HG03064 (cell line): ENCODE measurements around the gene BNIP3.

Experiments
- ATAC-seq: cut with Tn5 transposase; IDR thresholded peaks from one replicate; pipeline ENCODE4 v1.9.1; 2021; ENCODE audit warnings: low read depth; ENCODE audit not compliant: unreplicated experiment

The BNIP3 gene

GRCh38 chr10:131979821-131980270 is 1.9 kb downstream of the BNIP3 start:
- no peak for ATAC-seq

DNA sequence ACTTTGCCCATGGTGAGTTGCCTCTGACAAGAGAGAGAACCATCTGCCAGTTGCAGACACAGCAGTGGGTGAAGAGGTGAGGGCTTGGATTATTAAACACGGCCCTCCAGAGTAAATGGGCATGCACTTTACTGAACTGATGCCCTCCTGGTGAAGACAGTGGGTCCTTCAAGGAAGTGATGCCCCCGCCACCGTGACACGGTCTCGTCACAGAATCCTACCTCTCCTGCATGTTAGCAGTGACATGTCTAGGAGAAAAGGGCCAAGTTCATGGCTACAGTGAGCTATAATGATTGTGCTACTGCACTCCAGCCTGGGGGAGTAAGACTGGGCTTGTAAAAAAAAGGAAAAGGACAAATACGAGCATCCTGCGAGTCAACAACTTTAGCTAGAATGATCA is 2.4 kb downstream of the BNIP3 start:
- ATAC-seq, result no peak

GRCh38 chr10:131978851-131979250 is 2.9 kb downstream of the BNIP3 start:
- no peak for ATAC-seq

- ATAC-seq, result no peak
Observed at GRCh38 chr10:131978366-131978765, 3.4 kb downstream of the BNIP3 start.

GRCh38 chr10:131977323-131978096 is 4.2 kb downstream of the BNIP3 start:
- ATAC-seq, result no peak

DNA sequence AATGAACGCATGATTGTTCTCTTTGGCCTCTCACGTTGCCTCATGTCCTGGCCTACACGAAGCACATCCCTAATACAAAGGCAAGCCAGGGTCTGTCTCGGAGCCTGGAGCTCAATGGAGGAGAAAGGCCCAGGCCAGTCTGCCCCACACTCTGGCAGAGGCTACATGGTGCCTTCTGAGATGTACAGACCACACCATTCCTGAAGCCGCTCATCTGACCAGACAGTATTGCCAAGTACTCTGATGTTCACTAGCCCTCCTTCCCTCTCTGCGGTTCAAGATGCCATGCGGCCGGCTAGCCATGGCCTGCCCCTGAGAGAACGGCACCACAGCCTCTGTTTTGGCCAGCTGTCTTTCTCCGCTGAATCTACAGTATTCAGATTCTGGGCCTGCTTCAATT is 5.9 kb downstream of the BNIP3 start:
- no peak for ATAC-seq

- no peak for ATAC-seq
Observed at GRCh38 chr10:131975003-131975402, 6.7 kb downstream of the BNIP3 start.

DNA sequence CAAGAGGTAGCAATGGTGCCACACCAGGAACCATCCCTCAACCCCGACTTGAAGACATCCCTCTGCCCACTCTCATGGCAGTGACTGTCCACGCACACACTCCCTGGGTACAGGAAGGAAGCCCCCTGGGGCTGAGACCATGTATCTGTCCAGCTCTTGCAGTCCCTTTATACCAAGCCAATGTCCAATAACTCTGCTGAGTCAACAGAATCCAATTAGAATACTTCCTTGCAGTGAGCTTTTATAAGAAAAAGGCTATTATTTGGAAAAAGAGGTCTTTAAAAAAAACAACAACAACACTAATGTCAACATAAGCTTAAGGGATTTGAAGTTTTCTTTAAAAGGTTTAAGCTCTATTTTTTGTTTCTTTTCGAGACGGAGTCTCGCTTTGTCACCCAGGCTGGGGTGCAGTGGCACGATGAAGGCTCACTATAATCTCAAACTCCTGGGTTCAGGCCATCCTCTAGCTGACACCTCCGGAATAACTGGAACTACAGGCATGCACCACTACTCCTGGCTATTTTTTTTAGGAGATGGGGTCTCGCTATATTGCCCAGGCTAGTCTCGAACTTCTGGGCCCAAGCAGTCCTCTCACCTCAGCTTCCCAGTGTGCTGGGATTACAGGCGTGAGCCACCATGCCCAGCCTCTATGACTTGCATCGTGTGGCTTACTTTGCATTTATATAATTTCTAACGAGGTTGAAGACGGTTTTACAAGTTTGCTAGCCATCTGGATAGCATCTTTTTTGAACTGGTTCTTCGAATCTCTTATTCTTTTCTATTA is 7.5 kb downstream of the BNIP3 start:
- no peak for ATAC-seq

- no peak for ATAC-seq
Observed at GRCh38 chr10:131973160-131973951, 8.4 kb downstream of the BNIP3 start.

DNA sequence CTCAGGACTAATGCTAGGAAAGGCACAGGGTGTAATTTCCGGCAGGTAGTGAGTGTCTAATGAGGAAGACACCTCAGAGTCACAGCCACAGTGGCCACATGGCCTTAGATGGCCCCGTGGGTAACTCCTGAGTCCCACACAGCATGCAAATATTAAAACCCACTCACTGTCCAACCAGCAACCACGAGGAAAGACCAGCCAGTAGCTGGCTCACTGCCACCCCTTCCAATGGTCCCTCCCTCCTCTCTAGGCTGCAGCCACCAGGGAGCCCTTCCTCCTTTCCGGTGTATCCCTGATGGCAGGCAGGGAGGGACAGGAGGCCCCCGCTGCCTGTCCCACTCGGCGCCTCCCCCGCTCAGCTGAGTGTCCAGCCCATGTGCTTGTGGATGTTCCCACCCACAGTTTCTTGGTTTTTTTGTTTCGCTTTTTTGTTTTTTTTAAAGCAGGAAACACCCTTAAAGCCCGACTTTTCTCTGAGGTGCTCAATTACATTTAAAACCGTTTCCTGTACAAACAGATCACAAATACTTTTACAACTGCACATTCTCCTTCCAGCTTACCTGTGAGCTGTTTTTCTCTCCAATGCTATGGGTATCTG is 9.2 kb downstream of the BNIP3 start:
- ATAC-seq, result no peak

DNA sequence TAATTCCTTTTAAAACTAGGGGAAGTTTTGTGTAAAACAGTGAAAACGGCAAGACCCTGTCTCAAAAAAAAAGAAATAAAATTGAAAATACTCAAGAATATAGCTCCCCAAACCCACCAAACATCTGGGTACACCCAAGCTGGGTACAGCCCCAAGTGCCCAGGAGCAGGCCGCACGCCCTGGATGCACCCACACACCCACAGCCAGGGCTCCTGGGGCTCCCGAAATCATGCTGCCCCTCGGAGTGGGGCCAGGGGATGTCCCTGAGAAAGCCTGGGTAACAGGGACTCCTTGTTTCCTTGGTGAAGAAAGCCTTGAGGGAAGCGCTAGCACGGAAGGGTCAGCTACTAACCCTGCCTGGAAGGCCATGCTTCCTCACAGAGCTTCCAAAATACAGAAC is 10.1 kb downstream of the BNIP3 start:
- no peak for ATAC-seq

DNA sequence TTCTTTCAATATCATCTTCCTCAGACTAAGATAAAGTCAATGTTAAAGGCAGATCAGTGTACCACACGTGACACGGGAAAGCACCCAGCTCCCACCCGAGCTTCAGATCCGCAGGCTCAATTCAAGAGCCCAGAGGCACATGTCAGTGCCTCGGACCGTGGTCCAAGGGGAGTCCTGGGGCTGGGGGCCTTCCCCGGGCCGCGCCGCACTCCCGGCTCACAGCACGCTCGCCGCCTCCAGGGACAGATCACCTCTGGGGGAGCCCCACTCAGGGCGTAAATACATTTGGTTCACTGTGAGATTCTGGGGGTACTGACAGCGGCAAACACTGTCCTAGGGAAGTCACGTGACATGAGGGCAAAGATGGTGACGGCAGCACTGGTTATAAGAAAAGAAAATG is 10.8 kb downstream of the BNIP3 start:
- no peak for ATAC-seq

- no peak for ATAC-seq
Observed at GRCh38 chr10:131968949-131969348, 12.8 kb downstream of the BNIP3 start.

GRCh38 chr10:131964298-131964697 is 17.4 kb downstream of the BNIP3 start:
- ATAC-seq, result no peak

GRCh38 chr10:131963811-131964210 is 17.9 kb downstream of the BNIP3 start:
- no peak for ATAC-seq

GRCh38 chr10:131963350-131963749 is 18.4 kb downstream of the BNIP3 start:
- ATAC-seq, result no peak

GRCh38 chr10:131961777-131962662 is 19.7 kb downstream of the BNIP3 start:
- ATAC-seq, result no peak

DNA sequence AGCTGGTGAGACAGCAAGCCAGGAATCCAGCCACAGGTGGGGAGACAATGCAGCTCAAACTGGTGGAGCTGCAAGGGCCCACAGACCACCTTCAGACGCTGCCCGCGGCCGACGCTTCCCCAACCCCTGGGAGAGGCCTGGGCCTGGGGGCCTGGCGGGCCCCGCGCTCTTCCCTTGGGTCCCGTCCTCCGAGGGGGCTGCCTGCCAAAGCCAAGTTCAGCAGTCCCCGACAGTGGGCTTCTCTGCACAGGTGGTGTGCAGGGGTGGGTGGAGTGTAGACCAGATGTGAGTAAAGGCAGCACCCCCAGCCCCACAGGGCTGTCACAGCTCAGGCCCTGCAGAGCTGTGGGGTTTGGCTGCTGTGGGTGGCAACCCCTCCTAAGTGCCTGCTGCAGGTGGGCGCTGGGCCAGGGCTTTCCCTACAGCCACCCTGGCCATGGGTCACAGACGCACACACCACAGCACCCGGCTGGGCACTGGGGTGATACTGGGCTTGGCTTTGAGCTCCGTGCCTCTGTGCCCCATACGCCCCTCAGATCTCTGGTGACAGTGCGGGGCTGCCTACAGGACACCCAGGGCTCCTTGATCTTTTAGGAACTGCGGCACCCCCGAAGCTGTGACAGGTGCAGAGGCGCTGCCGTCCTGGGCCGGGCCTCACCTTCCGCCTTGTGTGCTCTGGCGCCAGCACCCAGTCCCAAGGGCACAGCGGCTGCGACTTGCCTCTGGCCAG is 20.5 kb downstream of the BNIP3 start:
- ATAC-seq, result no peak

DNA sequence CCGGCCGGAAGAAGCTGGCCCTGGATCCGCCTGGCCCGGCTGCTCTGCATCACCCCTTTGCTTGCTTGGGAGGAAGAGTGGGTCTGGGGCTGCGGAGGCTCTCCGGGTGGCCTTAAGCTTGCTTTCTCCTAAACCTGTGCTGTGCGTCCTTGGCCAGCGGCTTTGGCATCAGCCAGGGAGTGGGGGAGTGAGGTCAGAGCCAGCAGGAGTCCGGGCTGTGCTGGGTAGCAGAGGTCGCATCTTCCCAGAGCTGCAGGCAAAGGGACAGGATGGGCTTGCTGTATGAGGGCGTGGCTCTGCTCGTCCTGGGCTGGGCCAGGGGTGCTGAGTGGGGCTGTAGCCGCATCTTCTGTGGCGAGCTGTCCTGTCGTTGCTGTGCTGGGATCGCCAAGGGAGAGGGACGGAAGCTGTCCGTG is 21.1 kb downstream of the BNIP3 start:
- no peak for ATAC-seq
